Spleen (tissue), 7 donors: Measurements from ENCODE around the gene IMPA2.
"Not testable (repeated sequence)": the region's sequence is repeated elsewhere in the genome, so short reads cannot be mapped to it uniquely, and the experiment has no call there.

Experiments
- POLR2A ChIP-seq, 3 donors: fragments of 450-650 bp; IDR thresholded peaks; one replicate each; pipeline ENCODE4 v1.5.1; 2017; ENCODE audit warnings: antibody characterized with exemption in 3 of 3, mild to moderate bottlenecking in 1 of 3
- TF ChIP-seq, protein P1 (sequence below), 11 experiments: fragments of 200-600 bp in 7 of 11; fragments of 450-650 bp in 4 of 11; sonication (generic) in 4 of 11; IDR thresholded peaks in 8 of 11; conservative IDR thresholded peaks in 3 of 11; 1 replicate in 7 of 11; 2 replicates in 4 of 11; pipeline versions ENCODE4 v1.4.0 to v1.8.0; 2016 to 2021; ENCODE audit warnings: antibody characterized with exemption in 11 of 11, inconsistent platforms in 4 of 11, mild to moderate bottlenecking in 1 of 11
- donor health status: DM: no; HTN: no; CAD: no; lungs with moderate emphysema.
- donor health status: DM: no; HTN: no; CAD: no.
- donor health status: DM: no; HTN: no; CAD: no.

- TF ChIP-seq, protein P1, sequence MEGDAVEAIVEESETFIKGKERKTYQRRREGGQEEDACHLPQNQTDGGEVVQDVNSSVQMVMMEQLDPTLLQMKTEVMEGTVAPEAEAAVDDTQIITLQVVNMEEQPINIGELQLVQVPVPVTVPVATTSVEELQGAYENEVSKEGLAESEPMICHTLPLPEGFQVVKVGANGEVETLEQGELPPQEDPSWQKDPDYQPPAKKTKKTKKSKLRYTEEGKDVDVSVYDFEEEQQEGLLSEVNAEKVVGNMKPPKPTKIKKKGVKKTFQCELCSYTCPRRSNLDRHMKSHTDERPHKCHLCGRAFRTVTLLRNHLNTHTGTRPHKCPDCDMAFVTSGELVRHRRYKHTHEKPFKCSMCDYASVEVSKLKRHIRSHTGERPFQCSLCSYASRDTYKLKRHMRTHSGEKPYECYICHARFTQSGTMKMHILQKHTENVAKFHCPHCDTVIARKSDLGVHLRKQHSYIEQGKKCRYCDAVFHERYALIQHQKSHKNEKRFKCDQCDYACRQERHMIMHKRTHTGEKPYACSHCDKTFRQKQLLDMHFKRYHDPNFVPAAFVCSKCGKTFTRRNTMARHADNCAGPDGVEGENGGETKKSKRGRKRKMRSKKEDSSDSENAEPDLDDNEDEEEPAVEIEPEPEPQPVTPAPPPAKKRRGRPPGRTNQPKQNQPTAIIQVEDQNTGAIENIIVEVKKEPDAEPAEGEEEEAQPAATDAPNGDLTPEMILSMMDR (IDR thresholded peaks at IDR 0.05 in 8 of 11, conservative IDR thresholded peaks at IDR 0.05 in 3 of 11) = not testable (repeated sequence)
- not testable (repeated sequence) for TF ChIP-seq POLR2A (IDR thresholded peaks at IDR 0.05)
Observed at GRCh38 chr18:11945834-11946659, 35.3 kb upstream of the IMPA2 start.
